GM12878 (cell line): ENCODE data around the gene TLE3. TPM values are rescaled to one million over a fixed set of nuclear protein-coding genes. Genes with fewer than 3 reads are reported as not detected.

ENCODE experiments used
- ATF3 ChIP-seq: IDR thresholded peaks from 2 replicates; pipeline ENCODE4 v1.6.1; 2011; ENCODE audit warnings: low read depth, mild to moderate bottlenecking, low read length, moderate library complexity, borderline replicate concordance; ENCODE audit errors: extremely low read depth
- ATF7 ChIP-seq: fragments of 450-650 bp; IDR thresholded peaks from 2 replicates; pipeline ENCODE4 v1.6.1; 2016; ENCODE audit warnings: low read depth, mild to moderate bottlenecking
- BHLHE40 ChIP-seq, 2 experiments: fragments of 450-650 bp in 1 of 2; IDR thresholded peaks; 2 replicates each; pipeline ENCODE4 v1.6.1; 2011 to 2017; ENCODE audit warnings: low read depth in 2 of 2, borderline replicate concordance in 1 of 2, improper control_type of control experiment in 1 of 2, low read length in 1 of 2, mild to moderate bottlenecking in 1 of 2
- CBX5 ChIP-seq: sonication (generic); IDR thresholded peaks from 2 replicates; pipeline ENCODE4 v1.6.1; 2016; ENCODE audit warnings: low read depth, moderate library complexity, mild to moderate bottlenecking, inconsistent platforms
- CHD2 ChIP-seq: IDR thresholded peaks from 2 replicates; pipeline ENCODE4 v1.6.1; 2011; ENCODE audit warnings: low read depth, low read length, improper control_type of control experiment, borderline replicate concordance
- FOXM1 ChIP-seq: IDR thresholded peaks from 2 replicates; pipeline ENCODE4 v1.6.1; 2012; ENCODE audit warnings: low read depth, mild to moderate bottlenecking, inconsistent platforms, low read length, moderate library complexity
- GATAD2B ChIP-seq: fragments of 450-650 bp; conservative IDR thresholded peaks from 2 replicates; pipeline ENCODE4 v1.6.1; 2017; ENCODE audit warnings: low read depth, mild to moderate bottlenecking, moderate library complexity
- IRF4 ChIP-seq: IDR thresholded peaks from 2 replicates; pipeline ENCODE4 v1.6.1; 2011; ENCODE audit warnings: low read depth, low read length
- JUNB ChIP-seq: IDR thresholded peaks from 2 replicates; pipeline ENCODE4 v1.6.1; 2016; ENCODE audit warnings: antibody characterized with exemption, mild to moderate bottlenecking
- KAT2A ChIP-seq: conservative IDR thresholded peaks from 2 replicates; pipeline ENCODE4 v1.6.1; 2011; ENCODE audit warnings: low read depth, low read length; ENCODE audit not compliant: control insufficient read depth
- LARP7 ChIP-seq: fragments of 450-650 bp; IDR thresholded peaks from 2 replicates; pipeline ENCODE4 v1.6.1; 2017; ENCODE audit warnings: mild to moderate bottlenecking
- MXI1 ChIP-seq: fragments of 150-350 bp; IDR thresholded peaks from 2 replicates; pipeline ENCODE4 v1.6.1; 2011; ENCODE audit warnings: low read depth, mild to moderate bottlenecking, inconsistent platforms, low read length, improper control_type of control experiment
- NFIC ChIP-seq: IDR thresholded peaks from 2 replicates; pipeline ENCODE4 v1.6.1; 2012; ENCODE audit warnings: low read depth, mild to moderate bottlenecking, inconsistent platforms, low read length, moderate library complexity
- PAX5 ChIP-seq: IDR thresholded peaks from 2 replicates; pipeline ENCODE4 v1.6.1; 2011; ENCODE audit warnings: low read depth, low read length, borderline replicate concordance
- PML ChIP-seq: IDR thresholded peaks from 2 replicates; pipeline ENCODE4 v1.6.1; 2012; ENCODE audit warnings: low read length, inconsistent platforms
- POLR2AphosphoS2 ChIP-seq: IDR thresholded peaks from 2 replicates; pipeline ENCODE4 v1.6.1; 2011; ENCODE audit warnings: low read depth, mild to moderate bottlenecking, low read length, improper control_type of control experiment, moderate library complexity
- RAD21 ChIP-seq: IDR thresholded peaks from 2 replicates; pipeline ENCODE4 v1.6.1; 2011; ENCODE audit warnings: mild to moderate bottlenecking, low read depth, low read length, moderate library complexity; ENCODE audit not compliant: insufficient read depth
- SIX5 ChIP-seq: IDR thresholded peaks from 2 replicates; pipeline ENCODE4 v1.6.1; 2011; ENCODE audit warnings: mild to moderate bottlenecking, low read depth, low read length, moderate library complexity; ENCODE audit not compliant: severe bottlenecking
- SMARCA5 ChIP-seq: fragments of 450-650 bp; IDR thresholded peaks from 2 replicates; pipeline ENCODE4 v1.6.1; 2017; ENCODE audit warnings: mild to moderate bottlenecking
- SP1 ChIP-seq: IDR thresholded peaks from one replicate; pipeline ENCODE4 v1.6.1; 2011; ENCODE audit warnings: low read depth, low read length
- STAT1 ChIP-seq: fragments of 450-650 bp; conservative IDR thresholded peaks from 2 replicates; pipeline ENCODE4 v1.6.1; 2014; ENCODE audit warnings: antibody characterized with exemption, mild to moderate bottlenecking
- SUZ12 ChIP-seq: fragments of 200-600 bp; sonication (generic); IDR thresholded peaks from one replicate; pipeline ENCODE4 v1.6.1; 2018; ENCODE audit warnings: antibody characterized with exemption, mild to moderate bottlenecking; ENCODE audit not compliant: unreplicated experiment
- TARDBP ChIP-seq: IDR thresholded peaks from 2 replicates; pipeline ENCODE4 v1.6.1; 2016; ENCODE audit warnings: borderline replicate concordance
- TCF7 ChIP-seq: IDR thresholded peaks from 2 replicates; pipeline ENCODE4 v1.6.1; 2014; ENCODE audit warnings: antibody characterized with exemption, borderline replicate concordance
- ZBTB40 ChIP-seq: fragments of 450-650 bp; IDR thresholded peaks from 2 replicates; pipeline ENCODE4 v1.6.1; 2016; ENCODE audit warnings: mild to moderate bottlenecking, moderate library complexity, borderline replicate concordance
- ZNF24 ChIP-seq: fragments of 450-650 bp; IDR thresholded peaks from 2 replicates; pipeline ENCODE4 v1.6.1; 2017; ENCODE audit warnings: antibody characterized with exemption, mild to moderate bottlenecking
- ZNF384 ChIP-seq: IDR thresholded peaks from 2 replicates; pipeline ENCODE4 v1.6.1; 2012; ENCODE audit warnings: low read depth, mild to moderate bottlenecking, low read length, improper control_type of control experiment, borderline replicate concordance
- polyA plus RNA-seq, 11 experiments: library from polyadenylated mRNA; depleted of rRNA in 4 of 11; unstranded in 6 of 11; stranded (reverse) in 5 of 11; fragments of >200 nt; fragmentation: Nextera tagmentation in 4 of 11; fragmentation: Illumina TruSeq in 1 of 11; extraction: Ambion mirVana in 4 of 11; extraction: Trizol in 1 of 11; gene quantifications; 1 replicate in 1 of 11; 2 replicates in 10 of 11; pipeline versions ENCODE4 v1.2.1 to v1.2.3, GENCODE V29; 2011 to 2016; ENCODE audit warnings: inconsistent platforms in 2 of 11, missing spikeins in 2 of 11, low read depth in 1 of 11
- total RNA-seq, 4 experiments: library from RNA; depleted of rRNA in 3 of 4; stranded (reverse); fragments of >200 nt in 3 of 4; fragmentation: Illumina TruSeq in 1 of 4; extraction: Trizol in 1 of 4; gene quantifications; 2 replicates each; pipeline versions ENCODE4 v1.2.1 to v1.2.3, GENCODE V29; 2013 to 2021
- TF ChIP-seq, protein P1 (sequence below): IDR thresholded peaks from 2 replicates; pipeline ENCODE4 v1.6.1; 2011; ENCODE audit warnings: borderline replicate concordance, low read depth, mild to moderate bottlenecking, moderate library complexity, mixed read lengths, low read length; ENCODE audit not compliant: insufficient read depth; ENCODE audit errors: extremely low read length

TLE3 gene
- total and polyA plus RNA-seq, 10 of the 15 experiments (the other 5 are each of a cell fraction or from before 2014, with no cell fraction given) = 1.2 to 65.5 (median 9.7) TPM

- TF ChIP-seq ZBTB40 (no peak), SMARCA5 (no peak; the same call in 1 of the 2 replicates), IRF4 (peak; percentile 89), CBX5 (0 out of 2 replicates have a peak, but pooled peaks have one; percentile 61), PAX5 (peak; percentile 83; the same call in 1 of the 2 replicates), ZNF24 (no peak), ATF3 (no peak), TCF7 (no peak), KAT2A (no peak), PML (no peak), CHD2 (peak; percentile 55; the same call in 1 of the 2 replicates), SP1 (peak; percentile 56), FOXM1 (no peak), RAD21 (peak; percentile 44; the same call in 1 of the 2 replicates), BHLHE40 (IDR thresholded peaks at IDR 0.05; ENCODE audit: borderline replicate concordance in 1 of 2, low read depth in 2 of 2, low read length in 1 of 2) (peak; percentile 69 to 82), TARDBP (no peak), GATAD2B (peak; percentile 76), MXI1 (0 out of 2 replicates have a peak, but pooled peaks have one; percentile 20), SIX5 (no peak), SUZ12 (no peak), POLR2AphosphoS2 (no peak), LARP7 (no peak), ZNF384 (no peak), JUNB (0 out of 2 replicates have a peak, but pooled peaks have one; percentile 5), ATF7 (no peak), NFIC (0 out of 2 replicates have a peak, but pooled peaks have one; percentile 73), STAT1 (no peak)
- TF ChIP-seq, protein P1, sequence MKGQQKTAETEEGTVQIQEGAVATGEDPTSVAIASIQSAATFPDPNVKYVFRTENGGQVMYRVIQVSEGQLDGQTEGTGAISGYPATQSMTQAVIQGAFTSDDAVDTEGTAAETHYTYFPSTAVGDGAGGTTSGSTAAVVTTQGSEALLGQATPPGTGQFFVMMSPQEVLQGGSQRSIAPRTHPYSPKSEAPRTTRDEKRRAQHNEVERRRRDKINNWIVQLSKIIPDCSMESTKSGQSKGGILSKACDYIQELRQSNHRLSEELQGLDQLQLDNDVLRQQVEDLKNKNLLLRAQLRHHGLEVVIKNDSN = no peak
Observed at GRCh38 chr15:70014860-70015490, 82.7 kb downstream of the TLE3 start (continued).
